Measurements from ENCODE around the gene ZNF573.

DNA sequence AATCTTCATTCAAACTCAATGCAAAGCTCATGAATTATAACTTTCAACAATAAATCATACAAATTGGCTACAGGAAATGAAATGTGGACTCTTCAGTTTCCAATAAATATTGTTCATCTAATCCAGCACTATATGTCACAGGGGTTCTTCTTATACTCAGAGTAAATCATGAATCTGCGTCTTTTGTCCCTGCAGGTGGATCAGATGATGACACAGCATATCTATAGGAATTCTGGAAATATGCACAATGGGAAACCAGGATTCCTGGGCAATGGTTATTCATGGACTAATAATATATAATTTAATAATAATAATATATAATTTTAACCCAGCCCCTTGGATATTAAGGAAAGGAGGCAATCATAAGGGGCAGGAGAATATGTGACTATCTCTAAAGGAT, 8.4 kb downstream of the ZNF573 start:
- TF ChIP-seq, protein P1, sequence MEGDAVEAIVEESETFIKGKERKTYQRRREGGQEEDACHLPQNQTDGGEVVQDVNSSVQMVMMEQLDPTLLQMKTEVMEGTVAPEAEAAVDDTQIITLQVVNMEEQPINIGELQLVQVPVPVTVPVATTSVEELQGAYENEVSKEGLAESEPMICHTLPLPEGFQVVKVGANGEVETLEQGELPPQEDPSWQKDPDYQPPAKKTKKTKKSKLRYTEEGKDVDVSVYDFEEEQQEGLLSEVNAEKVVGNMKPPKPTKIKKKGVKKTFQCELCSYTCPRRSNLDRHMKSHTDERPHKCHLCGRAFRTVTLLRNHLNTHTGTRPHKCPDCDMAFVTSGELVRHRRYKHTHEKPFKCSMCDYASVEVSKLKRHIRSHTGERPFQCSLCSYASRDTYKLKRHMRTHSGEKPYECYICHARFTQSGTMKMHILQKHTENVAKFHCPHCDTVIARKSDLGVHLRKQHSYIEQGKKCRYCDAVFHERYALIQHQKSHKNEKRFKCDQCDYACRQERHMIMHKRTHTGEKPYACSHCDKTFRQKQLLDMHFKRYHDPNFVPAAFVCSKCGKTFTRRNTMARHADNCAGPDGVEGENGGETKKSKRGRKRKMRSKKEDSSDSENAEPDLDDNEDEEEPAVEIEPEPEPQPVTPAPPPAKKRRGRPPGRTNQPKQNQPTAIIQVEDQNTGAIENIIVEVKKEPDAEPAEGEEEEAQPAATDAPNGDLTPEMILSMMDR (IDR thresholded peaks at IDR 0.05), result no peak
- no peak for TF ChIP-seq POLR2A (IDR thresholded peaks at IDR 0.05)

All from uterus (tissue), 2 donors.